ENCODE data around the gene COL9A3.

Gene COL9A3

GRCh38 chr20:62800314-62801259 is 16.3 kb upstream of the COL9A3 start:
- DNase-seq (ENCODE audit: insufficient read length, low spot score) = no peak
- no peak for TF ChIP-seq POU2F2 (IDR thresholded peaks at IDR 0.05; ENCODE audit: low read depth, low read length)
- TF ChIP-seq PAX5 (IDR thresholded peaks at IDR 0.05; ENCODE audit: insufficient read depth, low read length, severe bottlenecking) = no peak
- TF ChIP-seq POLR2A (IDR thresholded peaks at IDR 0.05; ENCODE audit: low read depth, low read length) = no peak
- no peak for TF ChIP-seq POLR2AphosphoS5 (IDR thresholded peaks at IDR 0.05; ENCODE audit: low read depth, low read length)
- TF ChIP-seq SPI1 (IDR thresholded peaks at IDR 0.05; ENCODE audit: low read depth, low read length) = no peak
- no peak for TF ChIP-seq TAF1 (IDR thresholded peaks at IDR 0.05; ENCODE audit: low read depth, low read length)
- no peak for FAIRE-seq

- TF ChIP-seq TAF1 (IDR thresholded peaks at IDR 0.05; ENCODE audit: low read depth, low read length) (no peak), POLR2A (IDR thresholded peaks at IDR 0.05; ENCODE audit: low read depth, low read length) (no peak), SPI1 (IDR thresholded peaks at IDR 0.05; ENCODE audit: low read depth, low read length) (no peak), POU2F2 (IDR thresholded peaks at IDR 0.05; ENCODE audit: low read depth, low read length) (no peak), POLR2AphosphoS5 (IDR thresholded peaks at IDR 0.05; ENCODE audit: low read depth, low read length) (no peak), PAX5 (IDR thresholded peaks at IDR 0.05; ENCODE audit: insufficient read depth, low read length, severe bottlenecking) (no peak)
- no peak for FAIRE-seq
- no peak for DNase-seq (ENCODE audit: insufficient read length, low spot score)
These were observed 15.4 kb upstream of the COL9A3 start for GRCh38 chr20:62801284-62802010.

- FAIRE-seq = no peak
- TF ChIP-seq PAX5 (IDR thresholded peaks at IDR 0.05; ENCODE audit: insufficient read depth, low read length, severe bottlenecking) (no peak), TAF1 (IDR thresholded peaks at IDR 0.05; ENCODE audit: low read depth, low read length) (no peak), POLR2AphosphoS5 (IDR thresholded peaks at IDR 0.05; ENCODE audit: low read depth, low read length) (no peak), POU2F2 (IDR thresholded peaks at IDR 0.05; ENCODE audit: low read depth, low read length) (no peak), POLR2A (IDR thresholded peaks at IDR 0.05; ENCODE audit: low read depth, low read length) (no peak), SPI1 (IDR thresholded peaks at IDR 0.05; ENCODE audit: low read depth, low read length) (no peak)
- DNase-seq (ENCODE audit: insufficient read length, low spot score) = no peak
These were observed 14.7 kb upstream of the COL9A3 start for GRCh38 chr20:62802026-62802712.

GRCh38 chr20:62804021-62804626 is 12.7 kb upstream of the COL9A3 start:
- FAIRE-seq (no peak), DNase-seq (ENCODE audit: insufficient read length, low spot score) (no peak)
- TF ChIP-seq POU2F2 (IDR thresholded peaks at IDR 0.05; ENCODE audit: low read depth, low read length) (no peak), POLR2A (IDR thresholded peaks at IDR 0.05; ENCODE audit: low read depth, low read length) (no peak), POLR2AphosphoS5 (IDR thresholded peaks at IDR 0.05; ENCODE audit: low read depth, low read length) (no peak), SPI1 (IDR thresholded peaks at IDR 0.05; ENCODE audit: low read depth, low read length) (no peak), TAF1 (IDR thresholded peaks at IDR 0.05; ENCODE audit: low read depth, low read length) (no peak), PAX5 (IDR thresholded peaks at IDR 0.05; ENCODE audit: insufficient read depth, low read length, severe bottlenecking) (no peak)

- DNase-seq (ENCODE audit: insufficient read length, low spot score) = peak; percentile 90
- TF ChIP-seq POU2F2 (IDR thresholded peaks at IDR 0.05; ENCODE audit: low read depth, low read length) (no peak), POLR2A (IDR thresholded peaks at IDR 0.05; ENCODE audit: low read depth, low read length) (peak; percentile 55; the same call in 1 of the 2 replicates), POLR2AphosphoS5 (IDR thresholded peaks at IDR 0.05; ENCODE audit: low read depth, low read length) (peak; percentile 66), TAF1 (IDR thresholded peaks at IDR 0.05; ENCODE audit: low read depth, low read length) (0 out of 2 replicates have a peak, but pooled peaks have one; percentile 34), SPI1 (IDR thresholded peaks at IDR 0.05; ENCODE audit: low read depth, low read length) (0 out of 2 replicates have a peak, but pooled peaks have one; percentile 52)
- FAIRE-seq = no peak
These were observed 12.2 kb upstream of the COL9A3 start, which contains the start of gene OGFR for GRCh38 chr20:62804627-62805154. TSS of gene OGFR (plus strand) at chr20:62804835. CDS start at chr20:62804860, 25 bp downstream.

GRCh38 chr20:62805155-62805710 is 11.6 kb upstream of the COL9A3 start:
- no peak for DNase-seq (ENCODE audit: insufficient read length, low spot score)
- no peak for TF ChIP-seq POLR2A (IDR thresholded peaks at IDR 0.05; ENCODE audit: low read depth, low read length)
- no peak for TF ChIP-seq POLR2AphosphoS5 (IDR thresholded peaks at IDR 0.05; ENCODE audit: low read depth, low read length)
- no peak for TF ChIP-seq TAF1 (IDR thresholded peaks at IDR 0.05; ENCODE audit: low read depth, low read length)
- TF ChIP-seq PAX5 (IDR thresholded peaks at IDR 0.05; ENCODE audit: insufficient read depth, low read length, severe bottlenecking) = no peak
- no peak for TF ChIP-seq POU2F2 (IDR thresholded peaks at IDR 0.05; ENCODE audit: low read depth, low read length)
- no peak for TF ChIP-seq SPI1 (IDR thresholded peaks at IDR 0.05; ENCODE audit: low read depth, low read length)
- FAIRE-seq = no peak

GRCh38 chr20:62805711-62806382 is 11.0 kb upstream of the COL9A3 start:
- DNase-seq (ENCODE audit: insufficient read length, low spot score) = no peak
- no peak for FAIRE-seq

More at GRCh38 chr20:62805711-62806382, 11.0 kb upstream of the COL9A3 start:
- TF ChIP-seq PAX5 (IDR thresholded peaks at IDR 0.05; ENCODE audit: insufficient read depth, low read length, severe bottlenecking) = no peak

All from GM12891 (cell line).